ENCODE measurements around the gene LRRC66.
A peak's percentile ranks its signal among the peaks of the same experiment; 100 is the strongest.

LRRC66 gene

GRCh38 chr4:52028970-52029369 is 8.8 kb upstream of the LRRC66 start:
- Histone ChIP-seq H2BK120ac (ENCODE audit: low read depth, low read length) (no peak overlapping the region), H3K56ac (ENCODE audit: low read length) (no peak overlapping the region), H2AK5ac (ENCODE audit: low read length) (no peak overlapping the region), H2BK5ac (ENCODE audit: low read length) (no peak overlapping the region), H2BK15ac (replicated peaks; ENCODE audit: low read depth) (no peak overlapping the region), H3K4ac (ENCODE audit: low read depth, low read length) (no peak overlapping the region), H3K27ac (ENCODE audit: low read depth, low read length) (no peak overlapping the region), H3K9ac (ENCODE audit: low read length) (no peak overlapping the region), H3K4me1 (ENCODE audit: control insufficient read depth, low read depth, low read length) (no peaks in the 10 kb centered on the region), H4K5ac (ENCODE audit: low read length) (no peak overlapping the region), H3K79me2 (ENCODE audit: control insufficient read depth, insufficient read depth, low read length) (no peaks in the 10 kb centered on the region), H3K23ac (ENCODE audit: low read length) (no peak overlapping the region), H3K4me2 (ENCODE audit: low read length) (no peak overlapping the region), H3K27me3 (ENCODE audit: insufficient read depth, low read length, poor library complexity) (no peaks in the 10 kb centered on the region), H4K8ac (ENCODE audit: low read depth, low read length) (no peak overlapping the region), H3K36me3 (ENCODE audit: control insufficient read depth, insufficient read depth, low read length) (peaks cover 1% of the 10 kb centered on the region), H3K79me1 (ENCODE audit: low read length) (peaks cover 2% of the 10 kb centered on the region), H3K4me3 (ENCODE audit: low read length) (no peak overlapping the region), H3K18ac (ENCODE audit: low read length) (no peak overlapping the region)
- no peak for DNase-seq
- WGBS (ENCODE audit: extremely low coverage, insufficient coverage, low lambda C conversion rate), result 100% methylated on average over 1 of the region's 1 CpG

GRCh38 chr4:52017814-52018213 is 2.3 kb downstream of the LRRC66 start:
- no peak overlapping the region for H3K18ac ChIP-seq (ENCODE audit: low read length)
- no peak overlapping the region for H4K5ac ChIP-seq (ENCODE audit: low read length)
- no peak overlapping the region for H3K56ac ChIP-seq (ENCODE audit: low read length)
- H2BK5ac ChIP-seq (ENCODE audit: low read length), result no peak overlapping the region
- H2BK120ac ChIP-seq (ENCODE audit: low read depth, low read length), result no peak overlapping the region
- H3K79me2 ChIP-seq (ENCODE audit: control insufficient read depth, insufficient read depth, low read length), result no peaks in the 10 kb centered on the region
- no peak overlapping the region for H3K4me2 ChIP-seq (ENCODE audit: low read length)
- no peak overlapping the region for H3K4me3 ChIP-seq (ENCODE audit: low read length)
- no peaks in the 10 kb centered on the region for H3K36me3 ChIP-seq (ENCODE audit: control insufficient read depth, insufficient read depth, low read length)
- H3K9ac ChIP-seq (ENCODE audit: low read length), result no peak overlapping the region
- H3K27ac ChIP-seq (ENCODE audit: low read depth, low read length), result no peak overlapping the region
- no peak for DNase-seq
- H4K8ac ChIP-seq (ENCODE audit: low read depth, low read length), result no peak overlapping the region
- H3K23ac ChIP-seq (ENCODE audit: low read length), result no peak overlapping the region
- H3K27me3 ChIP-seq (ENCODE audit: insufficient read depth, low read length, poor library complexity), result no peaks in the 10 kb centered on the region
- no peak overlapping the region for H2BK15ac ChIP-seq (replicated peaks; ENCODE audit: low read depth)
- WGBS (ENCODE audit: extremely low coverage, insufficient coverage, low lambda C conversion rate), result no CpG with 5 or more reads among the region's 1 CpG
- no peaks in the 10 kb centered on the region for H3K4me1 ChIP-seq (ENCODE audit: control insufficient read depth, low read depth, low read length)
- no peak overlapping the region for H2AK5ac ChIP-seq (ENCODE audit: low read length)
- no peaks in the 10 kb centered on the region for H3K79me1 ChIP-seq (ENCODE audit: low read length)
- H3K4ac ChIP-seq (ENCODE audit: low read depth, low read length), result no peak overlapping the region

GRCh38 chr4:52016981-52017380 is 3.2 kb downstream of the LRRC66 start:
- WGBS (ENCODE audit: extremely low coverage, insufficient coverage, low lambda C conversion rate), result no CpG with 5 or more reads among the region's 3 CpGs

GRCh38 chr4:52015366-52015765 is 4.8 kb downstream of the LRRC66 start:
- no peak overlapping the region for H2BK15ac ChIP-seq (replicated peaks; ENCODE audit: low read depth)
- no peaks in the 10 kb centered on the region for H3K36me3 ChIP-seq (ENCODE audit: control insufficient read depth, insufficient read depth, low read length)
- no peak overlapping the region for H3K4me3 ChIP-seq (ENCODE audit: low read length)
- no peak overlapping the region for H2BK120ac ChIP-seq (ENCODE audit: low read depth, low read length)
- no peak overlapping the region for H3K4me2 ChIP-seq (ENCODE audit: low read length)
- H2AK5ac ChIP-seq (ENCODE audit: low read length), result no peak overlapping the region
- H3K27me3 ChIP-seq (ENCODE audit: insufficient read depth, low read length, poor library complexity), result no peaks in the 10 kb centered on the region
- H3K56ac ChIP-seq (ENCODE audit: low read length), result no peak overlapping the region
- H4K5ac ChIP-seq (ENCODE audit: low read length), result no peak overlapping the region
- H3K27ac ChIP-seq (ENCODE audit: low read depth, low read length), result no peak overlapping the region
- DNase-seq, result peak; percentile 58
- no peak overlapping the region for H3K4ac ChIP-seq (ENCODE audit: low read depth, low read length)
- H3K4me1 ChIP-seq (ENCODE audit: control insufficient read depth, low read depth, low read length), result no peaks in the 10 kb centered on the region
- H2BK5ac ChIP-seq (ENCODE audit: low read length), result no peak overlapping the region
- no peak overlapping the region for H3K23ac ChIP-seq (ENCODE audit: low read length)
- H4K8ac ChIP-seq (ENCODE audit: low read depth, low read length), result no peak overlapping the region
- H3K9ac ChIP-seq (ENCODE audit: low read length), result no peak overlapping the region
- no peaks in the 10 kb centered on the region for H3K79me2 ChIP-seq (ENCODE audit: control insufficient read depth, insufficient read depth, low read length)
- WGBS (ENCODE audit: extremely low coverage, insufficient coverage, low lambda C conversion rate), result no CpG with 5 or more reads among the region's 7 CpGs
- no peaks in the 10 kb centered on the region for H3K79me1 ChIP-seq (ENCODE audit: low read length)
- no peak overlapping the region for H3K18ac ChIP-seq (ENCODE audit: low read length)

More at GRCh38 chr4:52016981-52017380, 3.2 kb downstream of the LRRC66 start:
- no peak overlapping the region for H2BK5ac ChIP-seq (ENCODE audit: low read length)
- H3K79me1 ChIP-seq (ENCODE audit: low read length), result no peaks in the 10 kb centered on the region
- H3K9ac ChIP-seq (ENCODE audit: low read length), result no peak overlapping the region
- H4K5ac ChIP-seq (ENCODE audit: low read length), result no peak overlapping the region
- H3K18ac ChIP-seq (ENCODE audit: low read length), result no peak overlapping the region
- H3K4ac ChIP-seq (ENCODE audit: low read depth, low read length), result no peak overlapping the region
- H4K8ac ChIP-seq (ENCODE audit: low read depth, low read length), result no peak overlapping the region
- no peak overlapping the region for H3K4me2 ChIP-seq (ENCODE audit: low read length)
- no peaks in the 10 kb centered on the region for H3K36me3 ChIP-seq (ENCODE audit: control insufficient read depth, insufficient read depth, low read length)
- H3K27me3 ChIP-seq (ENCODE audit: insufficient read depth, low read length, poor library complexity), result no peaks in the 10 kb centered on the region
- no peak for DNase-seq
- H3K4me3 ChIP-seq (ENCODE audit: low read length), result no peak overlapping the region
- no peaks in the 10 kb centered on the region for H3K79me2 ChIP-seq (ENCODE audit: control insufficient read depth, insufficient read depth, low read length)
- no peak overlapping the region for H3K27ac ChIP-seq (ENCODE audit: low read depth, low read length)
- H3K23ac ChIP-seq (ENCODE audit: low read length), result no peak overlapping the region
- no peak overlapping the region for H3K56ac ChIP-seq (ENCODE audit: low read length)
- no peak overlapping the region for H2BK15ac ChIP-seq (replicated peaks; ENCODE audit: low read depth)
- H3K4me1 ChIP-seq (ENCODE audit: control insufficient read depth, low read depth, low read length), result no peaks in the 10 kb centered on the region
- H2AK5ac ChIP-seq (ENCODE audit: low read length), result no peak overlapping the region
- no peak overlapping the region for H2BK120ac ChIP-seq (ENCODE audit: low read depth, low read length)

- Histone ChIP-seq H3K9ac (ENCODE audit: low read length) (no peak overlapping the region), H3K79me1 (ENCODE audit: low read length) (no peaks in the 10 kb centered on the region), H3K27ac (ENCODE audit: low read depth, low read length) (no peak overlapping the region), H2BK15ac (replicated peaks; ENCODE audit: low read depth) (no peak overlapping the region), H3K4ac (ENCODE audit: low read depth, low read length) (no peak overlapping the region), H4K5ac (ENCODE audit: low read length) (no peak overlapping the region), H2AK5ac (ENCODE audit: low read length) (no peak overlapping the region), H2BK120ac (ENCODE audit: low read depth, low read length) (no peak overlapping the region), H3K23ac (ENCODE audit: low read length) (no peak overlapping the region), H3K4me1 (ENCODE audit: control insufficient read depth, low read depth, low read length) (no peaks in the 10 kb centered on the region), H3K4me2 (ENCODE audit: low read length) (no peak overlapping the region), H3K4me3 (ENCODE audit: low read length) (no peak overlapping the region), H4K8ac (ENCODE audit: low read depth, low read length) (no peak overlapping the region), H3K27me3 (ENCODE audit: insufficient read depth, low read length, poor library complexity) (no peaks in the 10 kb centered on the region), H2BK5ac (ENCODE audit: low read length) (no peak overlapping the region), H3K36me3 (ENCODE audit: control insufficient read depth, insufficient read depth, low read length) (no peaks in the 10 kb centered on the region), H3K56ac (ENCODE audit: low read length) (no peak overlapping the region), H3K18ac (ENCODE audit: low read length) (no peak overlapping the region), H3K79me2 (ENCODE audit: control insufficient read depth, insufficient read depth, low read length) (no peaks in the 10 kb centered on the region)
- no peak for DNase-seq
- no CpG with 5 or more reads among the region's 1 CpG for WGBS (ENCODE audit: extremely low coverage, insufficient coverage, low lambda C conversion rate)
Measured at GRCh38 chr4:52014903-52015302, 5.3 kb downstream of the LRRC66 start.

GRCh38 chr4:52012651-52013050 is 7.5 kb downstream of the LRRC66 start:
- no peak overlapping the region for H3K18ac ChIP-seq (ENCODE audit: low read length)
- no peak overlapping the region for H2BK120ac ChIP-seq (ENCODE audit: low read depth, low read length)
- no peak for DNase-seq
- H3K36me3 ChIP-seq (ENCODE audit: control insufficient read depth, insufficient read depth, low read length), result no peaks in the 10 kb centered on the region
- no peak overlapping the region for H2BK5ac ChIP-seq (ENCODE audit: low read length)
- no CpG with 5 or more reads among the region's 1 CpG for WGBS (ENCODE audit: extremely low coverage, insufficient coverage, low lambda C conversion rate)
- no peak overlapping the region for H3K4ac ChIP-seq (ENCODE audit: low read depth, low read length)
- H3K79me1 ChIP-seq (ENCODE audit: low read length), result no peaks in the 10 kb centered on the region
- no peak overlapping the region for H3K23ac ChIP-seq (ENCODE audit: low read length)
- H3K4me2 ChIP-seq (ENCODE audit: low read length), result no peak overlapping the region
- H2AK5ac ChIP-seq (ENCODE audit: low read length), result no peak overlapping the region
- H3K4me3 ChIP-seq (ENCODE audit: low read length), result no peak overlapping the region
- no peaks in the 10 kb centered on the region for H3K79me2 ChIP-seq (ENCODE audit: control insufficient read depth, insufficient read depth, low read length)
- H3K56ac ChIP-seq (ENCODE audit: low read length), result no peak overlapping the region
- no peak overlapping the region for H4K8ac ChIP-seq (ENCODE audit: low read depth, low read length)
- no peak overlapping the region for H3K27ac ChIP-seq (ENCODE audit: low read depth, low read length)
- H3K27me3 ChIP-seq (ENCODE audit: insufficient read depth, low read length, poor library complexity), result no peaks in the 10 kb centered on the region
- H4K5ac ChIP-seq (ENCODE audit: low read length), result no peak overlapping the region
- no peak overlapping the region for H3K9ac ChIP-seq (ENCODE audit: low read length)
- H3K4me1 ChIP-seq (ENCODE audit: control insufficient read depth, low read depth, low read length), result no peaks in the 10 kb centered on the region
- no peak overlapping the region for H2BK15ac ChIP-seq (replicated peaks; ENCODE audit: low read depth)

Data from mesendoderm (in vitro differentiated cells).